ACHN (cell line): ENCODE measurements around the gene ANKRD24.
"Not testable (repeated sequence)": the region's sequence is repeated elsewhere in the genome, so short reads cannot be mapped to it uniquely, and the experiment has no call there.

Experiments used
- DNase-seq: peaks from one replicate; pipeline ENCODE4 v3.0.0-alpha.2; 2015
- in situ Hi-C: cut with HindIII; loops from 2 replicates; pipeline ENCODE4 v1.10.0; 2017; ENCODE audit warnings: low sequenced_read_pairs, low pct_ligation_motif_present, low pct_unique_long_range_greater_than_20kb

The ANKRD24 gene

DNA sequence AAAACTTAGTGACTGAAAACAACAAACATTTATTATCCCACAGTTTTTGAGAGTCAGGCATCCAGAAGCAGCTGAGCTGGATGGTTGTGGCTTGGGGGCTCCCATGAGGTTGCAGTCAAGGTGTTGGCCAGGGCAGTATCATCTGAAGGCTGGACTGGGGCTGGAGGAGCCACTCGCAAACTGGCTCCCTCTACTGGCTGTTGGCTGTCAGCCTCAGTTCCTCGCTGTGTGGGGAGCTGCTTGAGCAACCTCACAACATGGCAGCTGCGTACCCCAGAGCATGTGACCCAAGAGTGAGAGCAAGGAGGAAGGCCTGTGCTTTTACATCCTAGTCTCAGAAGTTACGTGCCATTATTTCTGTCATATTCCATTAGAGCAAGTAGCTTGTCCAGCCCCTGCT is 74.1 kb downstream of the ANKRD24 start:
- in situ Hi-C loops = no loop called here
- DNase-seq = no peak

DNA sequence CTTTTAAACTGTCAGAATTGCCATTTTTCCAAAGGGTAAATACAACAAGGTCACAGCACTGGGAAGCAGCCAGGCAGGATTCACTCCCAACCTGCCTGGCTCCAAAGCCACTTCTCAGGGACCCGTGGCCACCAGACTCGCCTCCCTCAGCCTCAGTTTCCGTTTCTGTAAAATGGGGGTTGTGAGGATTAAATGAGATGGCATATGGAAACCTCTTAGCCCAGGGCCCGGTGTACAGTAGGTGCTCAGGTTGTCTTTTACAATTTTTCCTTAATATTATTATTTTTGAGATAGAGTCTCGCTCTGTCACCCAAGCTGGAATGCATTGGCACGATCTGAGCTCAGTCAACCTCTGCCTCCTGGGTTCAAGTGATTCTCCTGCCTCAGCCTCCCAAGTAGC is 74.5 kb downstream of the ANKRD24 start:
- in situ Hi-C loops = no loop called here
- DNase-seq = no peak

GRCh38 chr19:4258181-4258580 is 75.7 kb downstream of the ANKRD24 start:
- DNase-seq = no peak
- in situ Hi-C loops = no loop called here

GRCh38 chr19:4260613-4261191 is 78.2 kb downstream of the ANKRD24 start:
- in situ Hi-C loops = no loop called here
- DNase-seq = no peak

DNA sequence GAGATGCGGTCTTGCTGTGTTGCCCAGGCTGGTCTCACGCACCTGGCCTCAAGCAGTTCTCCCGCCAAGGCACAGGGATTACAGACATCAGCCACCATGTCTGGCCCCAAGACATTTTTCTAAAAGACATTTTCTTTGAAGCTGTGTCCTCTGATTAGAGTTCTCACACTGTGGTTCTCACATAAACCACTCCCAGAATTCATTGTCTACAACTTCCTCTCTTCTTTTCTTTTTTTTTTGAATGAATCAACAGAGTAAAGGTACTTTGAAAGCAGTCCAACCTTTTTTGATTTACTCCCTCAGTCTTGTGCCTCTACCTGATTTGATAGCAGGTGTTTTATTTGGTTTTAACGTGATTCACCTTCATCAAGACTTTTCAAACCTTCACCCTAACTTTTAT is 82.3 kb downstream of the ANKRD24 start:
- in situ Hi-C loops = no loop called here
- DNase-seq = no peak

GRCh38 chr19:4266253-4267000 is 83.9 kb downstream of the ANKRD24 start:
- in situ Hi-C loops = no loop called here
- no peak for DNase-seq

- peak; percentile 70 for DNase-seq
- in situ Hi-C loops = no loop called here
These were observed 84.8 kb downstream of the ANKRD24 start for GRCh38 chr19:4267101-4267900.

DNA sequence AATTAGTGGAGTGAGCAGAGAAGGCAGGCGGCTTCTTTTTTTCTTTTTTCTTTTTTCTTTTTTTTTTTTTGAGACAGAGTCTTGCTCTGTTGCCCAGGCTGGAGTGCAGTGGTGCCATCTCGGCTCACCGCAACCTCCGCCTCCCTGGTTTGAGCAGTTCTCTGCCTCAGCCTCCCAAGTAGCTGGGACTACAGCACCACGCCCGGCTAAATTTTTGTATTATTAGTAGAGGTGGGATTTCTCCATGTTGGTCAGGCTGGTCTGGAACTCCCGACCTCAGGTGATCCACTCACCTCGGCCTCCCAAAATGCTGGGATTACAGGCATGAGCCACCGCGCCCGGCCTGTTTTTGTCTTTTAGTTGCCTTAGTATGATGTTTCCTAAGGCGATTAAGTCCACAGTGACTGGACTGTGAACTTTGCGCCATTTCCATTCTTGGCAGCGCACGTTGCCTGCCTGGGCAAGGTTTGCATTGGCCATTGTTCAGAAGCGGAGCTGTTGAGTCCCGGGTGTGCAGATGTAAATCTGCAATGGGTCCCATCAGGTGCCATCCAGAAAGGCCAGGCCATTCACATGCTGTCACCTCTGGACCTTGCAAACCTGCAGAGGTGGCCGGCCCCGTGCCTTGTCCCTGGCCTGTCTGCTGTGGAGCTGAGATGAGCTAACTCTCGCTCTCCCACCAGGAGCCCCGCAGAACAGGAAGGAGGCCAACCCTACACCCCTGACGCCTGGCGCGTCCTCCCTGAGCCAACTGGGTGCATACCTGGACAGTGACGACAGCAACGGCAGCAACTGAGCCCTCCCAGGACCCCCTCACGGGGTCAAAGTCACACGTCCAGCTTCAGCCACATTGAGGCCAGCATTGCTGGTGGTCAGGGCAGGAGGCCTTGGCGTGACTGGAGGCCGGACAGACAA is 85.7 kb downstream of the ANKRD24 start:
- in situ Hi-C loops = no loop called here
- no peak for DNase-seq

DNA sequence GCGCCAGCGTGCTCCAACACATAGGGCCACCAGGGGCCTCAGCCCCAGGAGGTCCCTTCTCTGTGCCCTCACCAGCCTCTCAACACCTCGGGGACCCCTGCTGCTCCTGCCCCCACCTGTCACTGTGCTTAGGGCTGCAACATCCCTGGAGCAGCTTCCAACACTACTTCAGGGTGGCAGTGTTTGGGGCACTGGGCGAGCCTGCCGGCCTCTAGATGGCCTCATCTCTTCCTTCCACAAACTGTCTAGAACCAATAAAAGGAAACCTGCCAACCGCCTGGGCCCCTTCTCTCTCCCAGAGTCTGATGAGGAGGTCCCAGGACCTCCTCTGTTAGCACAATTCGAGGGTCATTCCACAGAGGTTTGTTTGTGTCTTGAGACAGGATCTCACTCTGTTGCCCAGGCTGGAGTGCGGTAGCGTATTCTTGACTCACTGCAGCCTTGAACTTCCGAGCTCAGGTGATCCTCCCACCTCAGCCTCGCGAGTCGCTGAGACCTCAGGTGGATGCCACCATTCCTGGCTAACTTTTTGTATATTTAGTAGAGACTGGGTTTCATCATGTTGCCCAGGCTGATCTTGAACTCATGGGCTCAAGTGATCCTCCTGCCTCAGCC is 86.4 kb downstream of the ANKRD24 start:
- no peak for DNase-seq
- in situ Hi-C loops = no loop called here

DNA sequence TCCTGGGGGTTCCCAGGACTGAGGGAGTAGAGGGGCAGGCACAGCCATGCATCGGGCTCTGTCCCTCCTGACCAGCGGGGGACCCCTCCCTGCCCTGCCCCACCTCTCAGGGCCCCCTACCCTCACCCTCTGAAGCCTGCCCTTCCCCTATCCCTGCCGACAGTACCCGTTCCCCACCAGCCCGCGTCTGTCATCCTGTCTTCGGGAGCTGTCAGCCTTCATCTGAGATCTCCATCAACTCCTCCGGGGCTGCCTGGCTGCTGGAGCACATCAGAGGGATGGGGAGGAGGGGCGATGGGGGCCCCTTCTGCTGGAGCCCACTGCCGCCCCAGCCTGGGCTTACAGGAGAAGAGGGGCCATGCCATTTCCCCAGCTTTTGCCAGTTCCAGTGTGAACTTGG is 90.4 kb downstream of the ANKRD24 start:
- in situ Hi-C loops = no loop called here
- DNase-seq = no peak

- in situ Hi-C loops, DNase-seq: not testable (repeated sequence)
These were observed 91.8 kb downstream of the ANKRD24 start for GRCh38 chr19:4274321-4274686.
